ENCODE data around the gene SVOPL. TPM values are rescaled to one million over a fixed set of nuclear protein-coding genes. Genes with fewer than 3 reads are reported as not detected.
A peak's percentile ranks its signal among the peaks of the same experiment; 100 is the strongest.

Gene SVOPL
- total RNA-seq, 1 experiment from 2014 or later, result not detected

DNA sequence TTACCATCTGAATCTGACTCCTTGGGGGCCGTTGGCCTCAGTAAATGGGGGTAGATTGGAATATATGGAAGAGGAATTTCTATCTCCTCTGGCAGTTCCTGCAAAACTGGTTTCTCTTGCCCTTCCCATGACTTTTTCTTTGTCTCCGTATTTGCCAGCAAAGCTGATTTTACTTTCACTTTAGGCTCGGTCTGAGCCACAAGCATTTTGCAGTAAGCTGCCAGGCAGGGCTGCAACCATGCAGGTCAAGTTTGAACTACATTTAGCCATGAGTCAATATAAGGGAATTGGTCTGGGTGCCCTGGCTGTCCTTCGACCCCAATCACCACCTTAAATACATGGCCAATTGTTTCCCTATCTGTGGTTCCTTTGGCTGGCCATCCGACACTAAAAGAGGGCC, 136.8 kb downstream of the SVOPL start:
- no peak for DNase-seq (ENCODE audit: low read depth)

DNA sequence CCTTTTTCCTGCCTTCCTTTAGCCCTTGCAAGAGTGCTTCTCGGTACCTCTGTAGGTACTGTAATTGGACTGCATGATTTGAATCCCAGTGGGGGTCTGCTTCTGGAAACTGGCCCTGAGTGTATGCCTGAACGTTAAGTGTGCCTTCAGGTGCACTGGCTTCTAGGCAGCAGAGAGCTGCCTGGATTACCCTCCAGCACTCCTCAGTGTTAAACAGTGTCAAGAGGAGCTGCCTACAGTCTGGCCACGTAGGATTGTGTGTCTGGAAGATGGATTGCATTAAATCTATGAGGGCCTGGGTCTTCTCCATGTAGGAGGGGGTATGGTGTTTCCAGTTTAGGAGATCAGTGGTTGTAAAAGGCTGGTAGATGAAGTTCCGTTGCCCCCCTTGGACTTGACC, 137.4 kb downstream of the SVOPL start:
- DNase-seq (ENCODE audit: low read depth), result no peak

DNA sequence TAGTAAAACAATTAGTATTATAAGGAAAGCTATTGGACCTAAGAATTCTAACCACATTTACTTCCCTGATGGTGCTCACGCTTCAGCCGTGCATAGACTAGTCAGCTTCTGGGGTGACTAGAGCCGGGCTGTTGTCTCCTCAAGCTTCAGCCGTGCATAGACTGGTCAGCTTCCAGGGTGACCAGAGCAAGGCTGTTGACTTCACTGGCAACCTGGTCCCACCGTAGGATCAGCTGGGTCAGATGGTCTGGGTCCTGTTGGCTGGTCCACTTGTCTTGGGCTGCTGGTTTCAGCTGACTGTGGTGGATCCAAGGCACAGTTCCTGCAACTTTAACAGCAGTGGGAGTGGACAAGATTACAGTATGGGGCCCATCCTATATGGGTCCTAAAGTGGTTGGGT, 141.7 kb downstream of the SVOPL start:
- DNase-seq (ENCODE audit: low read depth), result no peak

DNA sequence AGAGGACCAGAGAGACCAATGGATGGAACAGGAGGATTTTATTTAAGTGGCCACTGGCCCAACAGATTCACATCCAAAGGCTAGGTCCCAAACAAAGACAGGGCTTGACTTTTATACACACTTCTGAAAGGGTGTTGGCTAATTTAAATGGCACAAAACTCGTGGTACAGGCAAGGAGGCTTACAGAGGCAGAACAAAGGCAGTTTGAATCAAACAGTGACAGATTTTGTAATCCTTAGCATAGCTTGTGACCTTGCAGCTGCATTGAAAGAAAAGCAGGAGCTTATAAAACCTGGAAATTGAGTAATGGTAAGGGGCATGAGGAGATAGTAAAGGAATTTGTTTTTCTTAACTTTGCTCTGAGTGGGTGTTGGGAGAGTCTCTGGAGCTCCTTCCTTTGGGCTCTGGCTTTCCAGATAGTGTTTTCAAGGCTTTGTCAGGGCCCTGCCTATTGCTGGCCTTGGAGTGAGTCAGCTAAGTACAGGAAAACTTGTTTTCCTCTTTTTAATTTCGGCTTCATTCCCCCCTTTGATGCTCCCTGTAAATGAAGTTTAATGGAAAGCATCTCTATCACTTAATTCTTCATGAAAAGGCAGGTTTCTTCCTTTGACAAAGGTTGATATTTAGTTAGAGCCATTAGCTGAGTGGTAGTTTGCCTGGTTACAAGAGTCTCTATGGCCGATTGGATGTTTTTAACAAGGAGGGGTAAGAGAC, 144.2 kb downstream of the SVOPL start:
- DNase-seq (ENCODE audit: low read depth), result peak; percentile 8

DNA sequence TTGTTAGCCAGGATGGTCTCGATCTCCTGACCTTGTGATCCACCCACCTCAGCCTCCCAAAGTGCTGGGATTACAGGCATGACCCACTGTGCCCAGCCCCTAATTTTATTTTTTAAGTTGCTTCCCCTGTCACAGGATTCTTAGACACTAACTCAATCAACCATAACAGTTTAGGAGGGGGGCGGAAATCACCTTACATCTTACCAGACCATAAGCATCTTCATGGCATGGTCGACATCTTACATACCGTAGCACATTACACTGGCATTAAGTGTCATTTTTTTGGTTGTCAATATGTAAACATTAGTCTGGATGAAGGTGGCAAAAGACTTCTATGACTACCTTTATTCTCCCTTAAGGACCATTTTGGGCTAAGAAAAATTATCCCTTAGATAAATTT, 145.5 kb downstream of the SVOPL start:
- no peak for DNase-seq (ENCODE audit: low read depth)

DNA sequence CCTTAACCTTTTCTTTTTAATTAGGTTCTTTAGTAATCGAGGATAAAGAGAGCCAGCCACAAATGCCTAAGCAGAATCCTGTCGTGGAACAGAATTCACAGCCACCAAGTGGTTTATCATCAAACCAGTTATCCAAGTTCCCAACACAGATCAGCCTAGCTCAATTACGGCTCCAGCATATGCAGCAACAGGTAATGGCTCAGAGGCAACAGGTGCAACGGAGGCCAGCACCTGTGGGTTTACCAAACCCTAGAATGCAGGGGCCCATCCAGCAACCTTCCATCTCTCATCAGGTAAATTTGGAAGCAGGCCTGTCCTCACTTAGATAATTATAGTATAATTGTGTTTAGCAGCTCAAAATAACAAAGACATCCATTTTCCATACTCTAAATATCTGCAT, 146.5 kb downstream of the SVOPL start:
- DNase-seq (ENCODE audit: low read depth), result no peak

DNA sequence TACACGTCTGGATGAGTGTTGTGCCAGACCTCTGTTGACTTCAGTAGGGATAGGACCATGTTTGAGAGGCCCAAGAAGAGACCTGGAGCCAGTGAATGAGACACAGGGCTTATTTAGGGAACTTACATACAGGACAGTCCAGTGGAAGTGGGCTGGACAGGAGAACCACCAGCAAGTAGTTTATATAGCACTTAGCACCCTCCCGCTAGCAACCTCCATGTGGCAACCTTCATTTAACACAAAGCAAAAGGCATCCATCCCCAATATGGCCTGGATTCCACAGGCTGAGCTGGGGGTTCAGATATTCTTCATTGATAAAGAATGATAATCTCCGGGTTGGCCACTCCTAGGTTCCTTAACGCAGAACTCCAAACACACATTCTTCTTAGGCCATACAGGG, 147.4 kb downstream of the SVOPL start:
- DNase-seq (ENCODE audit: low read depth), result no peak

DNA sequence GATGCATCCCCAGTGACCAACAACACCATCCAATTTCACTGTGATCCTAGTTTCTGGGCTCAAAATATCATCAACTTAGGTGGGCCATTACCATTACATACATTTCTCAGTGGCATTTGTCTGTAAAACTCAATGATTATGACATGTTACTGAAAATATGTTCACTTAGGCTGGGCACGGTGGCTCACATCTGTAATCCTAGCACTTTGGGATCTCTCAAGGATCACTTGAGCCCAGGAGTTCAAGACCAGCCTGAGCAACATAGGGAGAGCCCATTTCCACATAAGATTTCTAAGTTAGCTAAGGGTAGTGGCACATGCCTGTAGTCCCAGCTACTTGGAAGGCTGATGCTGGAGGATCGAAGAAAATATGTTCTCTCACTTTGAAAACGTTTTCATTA, 150.1 kb downstream of the SVOPL start:
- no peak for DNase-seq (ENCODE audit: low read depth)

DNA sequence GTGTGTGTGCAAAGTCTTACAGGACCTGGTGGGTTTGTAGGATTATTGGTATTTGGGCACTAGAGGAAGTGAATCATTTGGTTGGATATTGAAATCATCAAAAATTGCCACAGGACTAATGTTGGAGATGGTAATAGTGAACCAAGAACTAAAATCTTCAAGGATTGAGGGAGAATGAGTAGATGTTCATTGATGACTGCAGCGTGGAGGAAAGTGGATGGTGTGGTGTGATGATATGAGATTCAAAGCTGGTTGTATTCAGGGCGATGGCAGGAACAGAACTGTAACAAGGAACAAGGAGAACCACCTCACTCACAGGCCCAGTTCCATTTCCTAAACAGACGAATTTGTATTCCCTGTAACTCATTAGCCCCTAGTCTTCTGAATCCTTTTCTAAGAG, 150.8 kb downstream of the SVOPL start:
- DNase-seq (ENCODE audit: low read depth), result no peak

DNA sequence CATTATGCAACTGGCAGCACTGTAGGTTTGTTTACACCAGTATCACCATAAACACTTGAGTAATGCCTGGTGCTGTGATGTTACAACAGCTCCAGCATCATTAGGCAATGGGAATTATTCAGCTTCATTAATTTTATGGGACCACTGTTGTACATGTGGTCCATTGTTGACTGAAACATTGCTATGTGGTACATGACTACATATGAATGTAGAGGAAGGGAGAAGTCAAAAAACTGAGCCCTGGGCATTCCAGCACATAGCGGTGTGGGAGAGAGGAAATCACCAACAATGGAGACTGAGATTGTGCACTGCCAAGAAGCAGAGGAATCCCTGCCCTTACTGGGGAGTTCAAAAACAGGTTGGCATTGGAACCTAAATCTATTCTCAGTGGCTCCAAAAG, 152.1 kb downstream of the SVOPL start:
- DNase-seq (ENCODE audit: low read depth), result no peak

DNA sequence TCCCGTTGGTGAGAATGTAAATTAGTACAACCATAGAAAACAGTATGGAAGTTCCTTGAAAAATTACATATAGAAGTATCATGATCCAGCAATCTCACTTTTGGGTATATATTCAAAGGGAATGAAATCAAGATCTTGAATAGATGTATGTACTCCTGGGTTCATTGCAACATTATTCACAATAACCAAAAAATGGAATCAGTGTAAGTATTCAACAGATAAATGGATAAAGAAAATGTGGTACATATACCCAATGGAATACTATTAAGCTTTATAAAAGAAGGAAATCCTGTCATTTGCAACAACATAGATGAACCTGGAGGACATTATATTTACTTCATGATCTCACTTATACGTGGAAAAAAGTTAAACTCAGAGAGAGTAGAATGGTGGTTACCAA, 154.3 kb downstream of the SVOPL start:
- no peak for DNase-seq (ENCODE audit: low read depth)

DNA sequence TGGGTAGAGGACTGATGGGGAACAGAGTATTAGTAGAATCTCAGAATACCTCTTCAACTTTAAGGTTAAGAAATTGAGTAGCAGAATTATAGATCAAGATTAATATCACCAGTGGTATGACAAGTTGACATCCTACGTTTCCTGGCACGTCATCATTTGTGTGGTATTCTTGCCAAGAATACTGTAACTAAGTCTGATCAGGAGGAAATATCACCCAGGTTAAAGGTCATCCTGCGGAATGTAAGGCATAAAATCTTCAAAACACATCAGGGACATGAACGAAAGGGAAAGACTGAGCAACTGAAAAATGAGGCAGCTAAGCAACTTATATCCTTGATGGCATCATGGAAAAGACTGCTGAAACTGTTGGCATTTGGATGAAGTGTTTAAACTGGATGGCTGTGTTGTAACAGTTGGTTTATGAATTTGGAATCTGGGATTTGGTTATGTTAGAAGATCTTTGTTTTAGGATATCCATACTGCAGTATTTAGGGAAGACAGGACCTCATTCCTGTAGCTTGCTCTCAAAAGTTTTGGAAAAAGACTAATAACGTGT, 155.0 kb downstream of the SVOPL start:
- no peak for DNase-seq (ENCODE audit: low read depth)

DNA sequence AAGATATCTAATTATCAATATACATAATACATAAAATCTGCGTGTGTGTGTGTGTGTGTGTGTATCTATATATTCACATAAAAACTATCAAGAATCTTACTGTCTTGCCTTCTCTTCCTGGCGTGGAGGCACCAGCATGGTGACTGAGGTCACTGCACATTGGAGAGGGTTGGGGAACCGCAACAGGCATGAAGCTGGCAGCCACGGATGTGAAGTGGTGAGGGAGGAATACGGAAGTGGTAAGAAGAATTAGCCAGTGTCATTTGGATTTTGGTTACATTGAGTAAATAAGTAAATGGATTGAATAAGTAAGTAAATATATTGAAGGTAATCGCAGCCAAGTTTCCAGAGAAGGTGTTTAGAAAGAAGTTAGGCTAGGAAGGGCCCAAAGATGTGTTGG, 156.0 kb downstream of the SVOPL start:
- no peak for DNase-seq (ENCODE audit: low read depth)

Other genes with a start within 250 kb of the SVOPL start
- gene TRIM24, start 241.1 kb downstream of the SVOPL start, total RNA-seq (2014; rRNA removed), result 14.1 and 16.1 TPM in 2 replicates
- not detected in 2 replicates for gene TMEM213, start 96.6 kb upstream of the SVOPL start, total RNA-seq (2014; rRNA removed)
- 0.06 and 0.19 TPM in 2 replicates for gene ATP6V0A4, start 96.8 kb upstream of the SVOPL start, total RNA-seq (2014; rRNA removed)